Measurements from ENCODE around the gene DEAF1.

DEAF1 gene

GRCh38 chr11:611001-611996 lies 83.7 kb downstream of the DEAF1 start:
- no peak for DNase-seq (ENCODE audit: low read depth)

DNA sequence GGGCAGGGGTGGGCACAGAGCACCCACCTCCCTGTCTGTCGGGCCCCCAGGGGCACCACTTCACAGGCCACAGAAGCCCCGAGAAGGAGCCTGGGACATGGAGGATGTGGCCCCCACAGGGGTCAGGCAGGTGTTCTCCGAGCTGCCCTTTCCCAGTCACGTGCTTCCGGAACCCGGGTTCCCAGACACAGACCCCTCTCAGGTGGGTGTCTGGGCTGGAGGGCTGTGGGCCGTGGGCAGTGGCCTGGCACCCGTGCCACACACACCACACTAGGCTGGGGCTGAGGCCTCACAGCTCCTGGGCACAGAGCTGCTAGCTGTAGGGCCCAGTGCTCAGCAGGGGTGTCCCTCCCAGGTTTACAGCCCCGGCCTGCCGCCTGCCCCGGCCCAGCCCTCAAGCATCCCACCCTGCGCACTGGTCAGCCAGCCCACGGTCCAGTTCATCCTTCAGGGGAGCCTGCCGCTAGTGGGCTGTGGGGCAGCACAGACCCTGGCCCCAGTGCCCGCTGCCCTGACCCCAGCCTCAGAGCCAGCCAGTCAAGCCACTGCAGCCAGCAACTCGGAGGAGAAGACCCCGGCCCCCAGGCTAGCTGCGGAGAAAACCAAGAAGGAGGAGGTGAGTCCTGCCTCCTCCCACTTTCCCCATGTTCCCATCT lies 84.7 kb downstream of the DEAF1 start:
- no peak for DNase-seq (ENCODE audit: low read depth)

GRCh38 chr11:609341-609811 lies 85.6 kb downstream of the DEAF1 start:
- no peak for DNase-seq (ENCODE audit: low read depth)

DNA sequence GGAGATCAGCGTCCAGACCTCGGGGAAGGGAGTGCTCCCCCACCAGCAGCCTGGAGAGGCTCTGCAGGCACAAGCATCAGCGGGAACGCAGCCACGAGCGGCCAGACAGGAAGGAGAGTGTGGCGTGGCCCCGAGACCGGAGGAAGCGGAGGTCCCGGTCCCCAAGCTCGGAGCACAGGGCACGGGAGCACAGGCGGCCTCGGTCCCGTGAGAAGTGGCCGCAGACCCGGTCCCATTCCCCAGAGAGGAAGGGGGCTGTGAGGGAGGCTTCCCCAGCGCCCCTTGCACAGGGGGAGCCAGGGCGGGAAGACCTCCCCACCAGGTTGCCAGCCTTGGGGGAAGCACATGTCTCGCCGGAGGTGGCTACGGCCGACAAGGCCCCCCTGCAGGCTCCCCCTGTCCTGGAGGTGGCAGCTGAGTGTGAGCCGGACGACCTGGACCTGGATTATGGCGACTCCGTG lies 86.2 kb downstream of the DEAF1 start:
- no peak for DNase-seq (ENCODE audit: low read depth)

GRCh38 chr11:607971-608659 lies 86.9 kb downstream of the DEAF1 start:
- DNase-seq (ENCODE audit: low read depth): no peak

GRCh38 chr11:607020-607780 lies 87.8 kb downstream of the DEAF1 start:
- DNase-seq (ENCODE audit: low read depth): no peak

DNA sequence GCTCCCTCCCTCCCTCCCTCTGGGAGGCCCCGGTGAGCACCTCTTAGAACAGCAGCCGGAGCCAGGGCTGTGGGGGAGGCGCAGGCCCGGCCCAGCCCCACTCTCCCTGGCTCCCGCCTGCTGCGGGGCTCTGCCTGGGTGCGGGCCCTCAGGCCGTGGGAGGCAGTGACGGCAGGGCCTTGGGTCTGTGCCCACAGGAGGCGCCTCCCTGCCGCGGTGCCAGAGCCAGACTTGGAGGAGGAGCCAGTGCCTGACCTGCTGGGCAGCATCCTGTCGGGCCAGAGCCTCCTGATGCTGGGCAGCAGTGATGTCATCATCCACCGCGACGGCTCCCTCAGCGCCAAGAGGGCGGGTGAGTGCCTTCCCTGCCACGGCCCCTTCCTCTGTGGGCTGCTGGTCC lies 88.8 kb downstream of the DEAF1 start:
- no peak for DNase-seq (ENCODE audit: low read depth)

DNA sequence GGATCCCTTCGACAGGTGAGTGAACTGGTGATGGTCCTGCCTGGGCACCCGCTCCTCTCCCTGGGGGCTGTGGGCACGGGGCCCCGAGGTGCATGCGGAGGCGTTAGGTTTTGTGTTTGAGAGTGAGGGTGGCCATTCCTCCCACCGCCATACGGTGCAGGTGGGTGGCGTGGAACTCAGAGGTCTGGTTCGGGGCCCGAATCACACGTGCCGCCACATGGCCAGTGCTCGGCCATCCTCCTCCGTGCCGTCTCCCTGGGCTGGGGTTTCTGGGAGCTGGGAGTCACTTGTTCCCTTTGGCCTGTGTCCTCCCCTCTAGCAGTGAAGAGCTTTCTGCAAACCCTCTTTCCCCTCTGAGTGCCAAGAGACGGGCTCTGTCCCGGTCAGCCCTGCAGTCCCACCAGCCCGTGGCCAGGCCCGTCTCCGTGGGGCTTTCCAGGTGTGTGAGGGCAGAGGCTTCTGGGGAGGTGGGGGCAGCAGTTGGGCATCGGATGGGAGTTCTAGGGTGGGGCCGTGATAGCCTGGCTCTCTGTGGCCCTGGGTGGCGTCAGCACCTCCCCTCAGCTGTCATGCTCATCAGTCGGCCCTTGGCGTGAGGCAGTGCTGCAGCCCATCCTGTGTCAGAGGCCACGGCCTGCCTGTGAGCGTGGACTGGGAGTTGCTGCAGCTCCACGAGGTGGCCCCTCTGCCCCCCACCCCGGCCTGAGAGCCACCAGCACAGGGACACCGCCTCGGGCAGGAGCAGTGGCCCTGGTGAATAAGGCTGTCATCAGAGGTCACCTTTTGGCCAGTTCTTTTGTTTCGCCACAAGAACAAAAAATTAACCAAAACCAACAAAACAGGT lies 89.5 kb downstream of the DEAF1 start:
- DNase-seq (ENCODE audit: low read depth): no peak

DNA sequence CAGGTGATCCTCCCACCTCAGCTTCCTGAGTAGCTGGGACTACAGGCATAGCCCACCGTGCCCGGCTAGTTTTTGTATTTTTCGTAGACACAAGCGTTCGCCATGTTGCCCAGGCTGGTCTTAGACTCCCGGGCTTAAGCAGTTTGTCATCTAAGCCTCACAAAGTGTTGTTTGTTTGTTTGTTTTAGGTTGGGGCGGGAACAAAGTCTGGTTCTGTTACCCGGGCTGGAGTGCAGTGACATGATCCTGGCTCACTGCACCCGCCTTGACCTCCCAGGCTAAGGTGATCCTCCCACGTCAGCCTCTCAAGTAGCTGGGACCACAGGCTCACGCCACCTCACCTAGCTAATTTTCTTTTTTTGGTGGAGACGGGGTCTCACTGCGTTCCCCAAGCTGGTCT lies 91.9 kb downstream of the DEAF1 start:
- no peak for DNase-seq (ENCODE audit: low read depth)

GRCh38 chr11:601573-602245 lies 93.3 kb downstream of the DEAF1 start:
- DNase-seq (ENCODE audit: low read depth): no peak

- no peak for DNase-seq (ENCODE audit: low read depth)
Observed at GRCh38 chr11:598005-598680, 96.9 kb downstream of the DEAF1 start.

GRCh38 chr11:597166-597725 lies 97.8 kb downstream of the DEAF1 start:
- no peak for DNase-seq (ENCODE audit: low read depth)

GRCh38 chr11:596374-596773 lies 98.6 kb downstream of the DEAF1 start:
- no peak for DNase-seq (ENCODE audit: low read depth)

DNA sequence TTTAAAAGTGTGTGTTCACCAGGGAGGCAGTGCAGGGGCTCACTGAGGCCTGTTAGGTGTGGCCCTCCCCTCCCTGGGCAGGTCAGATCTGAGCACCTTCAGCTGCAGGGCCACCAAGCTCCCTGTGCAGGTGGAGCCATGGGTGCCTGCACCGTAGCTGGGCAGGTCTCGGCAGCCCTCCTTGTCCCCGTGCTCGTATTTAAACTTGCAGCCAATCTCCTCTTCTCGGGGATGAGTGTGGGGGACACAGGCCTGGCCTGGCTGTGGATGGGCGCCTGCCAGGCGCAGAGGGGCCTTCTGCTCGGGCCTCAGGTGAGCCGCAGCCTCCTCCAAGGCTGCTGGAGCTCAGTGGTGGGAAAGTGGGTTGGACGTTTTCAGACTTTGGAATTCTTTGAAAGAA lies 99.6 kb downstream of the DEAF1 start:
- DNase-seq (ENCODE audit: low read depth): no peak

Measured in activated T-cell treated with anti-CD3 and anti-CD28 coated beads for 24 hours (primary cell).